Stimulated activated CD8-positive, alpha-beta memory T cell treated with anti-CD3 and anti-CD28 coated beads, Interleukin-12 subunit alpha, Interleukin-12 subunit beta, amount 100 ng/mL, for 4 hours (primary cell): Measurements from ENCODE around the gene MAGEB3.

Experiments used
- DNase-seq: peaks from one replicate; pipeline ENCODE4 v3.0.0-alpha.2; 2020; ENCODE audit warnings: low read depth

MAGEB3 gene

GRCh38 chrX:30280428-30280827 lies 50.0 kb downstream of the MAGEB3 start:
- DNase-seq: no peak

GRCh38 chrX:30282527-30282926 lies 52.1 kb downstream of the MAGEB3 start:
- no peak for DNase-seq

GRCh38 chrX:30283456-30284200 lies 53.2 kb downstream of the MAGEB3 start:
- DNase-seq: no peak
